ENCODE results near the gene LRRC71.
"Not testable (repeated sequence)": the region's sequence is repeated elsewhere in the genome, so short reads cannot be mapped to it uniquely, and the experiment has no call there.

The LRRC71 gene

DNA sequence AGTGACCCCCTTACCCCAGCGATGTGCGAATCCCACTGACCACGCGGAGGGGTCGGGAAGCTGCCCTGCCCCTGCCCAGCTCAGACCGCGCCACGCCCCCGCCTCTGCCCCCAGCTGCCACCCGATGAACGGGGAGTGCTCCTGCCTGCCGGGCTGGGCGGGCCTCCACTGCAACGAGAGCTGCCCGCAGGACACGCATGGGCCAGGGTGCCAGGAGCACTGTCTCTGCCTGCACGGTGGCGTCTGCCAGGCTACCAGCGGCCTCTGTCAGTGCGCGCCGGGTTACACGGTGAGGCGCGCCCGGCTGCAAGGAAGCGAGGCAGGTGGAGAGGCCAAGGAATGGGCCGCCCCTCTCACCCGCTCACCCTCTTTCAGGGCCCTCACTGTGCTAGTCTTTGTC lies 11.9 kb upstream of the LRRC71 start:
- no peak for DNase-seq

- no peak for DNase-seq
These were observed 11.5 kb upstream of the LRRC71 start for GRCh38 chr1:156908955-156909354.

DNA sequence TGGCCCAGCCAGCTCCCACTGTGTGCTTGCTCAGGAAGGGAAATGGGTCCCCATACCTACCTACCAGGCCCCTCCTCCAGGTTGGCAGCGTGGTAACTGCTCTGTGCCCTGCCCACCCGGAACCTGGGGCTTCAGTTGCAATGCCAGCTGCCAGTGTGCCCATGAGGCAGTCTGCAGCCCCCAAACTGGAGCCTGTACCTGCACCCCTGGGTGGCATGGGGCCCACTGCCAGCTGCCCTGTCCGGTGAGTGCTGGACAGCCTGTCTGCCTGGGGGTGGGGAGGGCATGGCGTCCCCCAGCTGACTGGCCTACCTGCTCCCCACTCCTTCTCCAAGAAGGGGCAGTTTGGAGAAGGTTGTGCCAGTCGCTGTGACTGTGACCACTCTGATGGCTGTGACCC lies 10.8 kb upstream of the LRRC71 start:
- no peak for DNase-seq

- peak; percentile 46 for DNase-seq
These were observed 10.1 kb upstream of the LRRC71 start for GRCh38 chr1:156910309-156910782.

GRCh38 chr1:156911577-156912298 lies 8.7 kb upstream of the LRRC71 start:
- DNase-seq, result no peak

GRCh38 chr1:156912310-156912709 lies 8.1 kb upstream of the LRRC71 start:
- DNase-seq, result no peak

DNA sequence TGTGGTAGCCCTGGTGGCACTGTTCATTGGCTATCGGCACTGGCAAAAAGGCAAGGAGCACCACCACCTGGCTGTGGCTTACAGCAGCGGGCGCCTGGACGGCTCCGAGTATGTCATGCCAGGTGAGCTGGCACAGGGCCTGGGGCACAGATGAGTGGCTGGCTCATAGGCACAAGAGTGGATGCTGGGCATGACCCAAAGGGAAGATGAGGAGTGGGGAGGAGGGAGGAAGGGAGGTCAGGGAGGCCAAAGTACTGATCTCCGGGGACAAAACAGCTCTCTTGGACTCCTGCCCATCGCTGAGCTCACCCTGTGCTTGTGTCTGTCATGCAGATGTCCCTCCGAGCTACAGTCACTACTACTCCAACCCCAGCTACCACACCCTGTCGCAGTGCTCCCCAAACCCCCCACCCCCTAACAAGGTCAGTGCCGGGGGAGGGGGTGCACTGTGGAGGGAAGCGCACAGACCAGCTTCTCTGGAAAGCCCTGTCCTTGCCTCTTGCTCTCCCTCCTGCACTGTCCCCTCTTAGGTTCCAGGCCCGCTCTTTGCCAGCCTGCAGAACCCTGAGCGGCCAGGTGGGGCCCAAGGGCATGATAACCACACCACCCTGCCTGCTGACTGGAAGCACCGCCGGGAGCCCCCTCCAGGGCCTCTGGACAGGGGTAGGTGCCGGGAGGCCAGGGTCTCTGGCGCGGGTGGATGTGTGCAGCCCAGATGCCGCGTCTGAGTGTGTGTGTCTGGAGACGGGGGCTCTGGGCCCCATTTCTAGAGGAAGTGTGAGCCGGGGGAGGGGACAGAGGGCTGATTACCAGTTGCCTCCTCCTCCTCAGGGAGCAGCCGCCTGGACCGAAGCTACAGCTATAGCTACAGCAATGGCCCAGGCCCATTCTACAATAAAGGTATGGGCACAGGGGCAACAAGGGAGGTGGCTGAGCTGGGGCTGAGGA lies 7.3 kb upstream of the LRRC71 start:
- no peak for DNase-seq

DNA sequence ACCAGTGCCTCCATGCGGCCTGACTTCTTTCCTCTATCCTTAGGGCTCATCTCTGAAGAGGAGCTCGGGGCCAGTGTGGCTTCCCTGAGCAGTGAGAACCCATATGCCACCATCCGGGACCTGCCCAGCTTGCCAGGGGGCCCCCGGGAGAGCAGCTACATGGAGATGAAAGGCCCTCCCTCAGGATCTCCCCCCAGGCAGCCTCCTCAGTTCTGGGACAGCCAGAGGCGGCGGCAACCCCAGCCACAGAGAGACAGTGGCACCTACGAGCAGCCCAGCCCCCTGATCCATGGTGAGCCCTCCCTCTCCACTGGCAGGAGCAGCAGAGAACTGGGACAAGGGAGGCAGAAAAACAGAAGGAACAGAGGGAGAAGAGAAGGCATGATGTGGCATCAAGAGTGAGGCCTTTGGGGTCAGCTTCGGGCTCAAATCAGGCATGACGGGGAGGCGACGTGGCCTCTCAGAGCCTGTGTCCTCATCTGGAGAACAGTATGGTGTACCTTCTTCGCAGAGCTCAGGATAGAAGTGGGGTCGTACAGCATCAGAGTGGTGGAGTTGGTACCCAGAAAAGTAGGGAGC lies 6.5 kb upstream of the LRRC71 start:
- DNase-seq, result no peak

GRCh38 chr1:156914440-156914856 lies 6.0 kb upstream of the LRRC71 start:
- no peak for DNase-seq

GRCh38 chr1:156921053-156921529 lies 659 bp downstream of the LRRC71 start:
- no peak for DNase-seq

- no peak for DNase-seq
These were observed 2.7 kb downstream of the LRRC71 start for GRCh38 chr1:156922986-156923669.

GRCh38 chr1:156923670-156924477 lies 3.4 kb downstream of the LRRC71 start:
- DNase-seq, result no peak

DNA sequence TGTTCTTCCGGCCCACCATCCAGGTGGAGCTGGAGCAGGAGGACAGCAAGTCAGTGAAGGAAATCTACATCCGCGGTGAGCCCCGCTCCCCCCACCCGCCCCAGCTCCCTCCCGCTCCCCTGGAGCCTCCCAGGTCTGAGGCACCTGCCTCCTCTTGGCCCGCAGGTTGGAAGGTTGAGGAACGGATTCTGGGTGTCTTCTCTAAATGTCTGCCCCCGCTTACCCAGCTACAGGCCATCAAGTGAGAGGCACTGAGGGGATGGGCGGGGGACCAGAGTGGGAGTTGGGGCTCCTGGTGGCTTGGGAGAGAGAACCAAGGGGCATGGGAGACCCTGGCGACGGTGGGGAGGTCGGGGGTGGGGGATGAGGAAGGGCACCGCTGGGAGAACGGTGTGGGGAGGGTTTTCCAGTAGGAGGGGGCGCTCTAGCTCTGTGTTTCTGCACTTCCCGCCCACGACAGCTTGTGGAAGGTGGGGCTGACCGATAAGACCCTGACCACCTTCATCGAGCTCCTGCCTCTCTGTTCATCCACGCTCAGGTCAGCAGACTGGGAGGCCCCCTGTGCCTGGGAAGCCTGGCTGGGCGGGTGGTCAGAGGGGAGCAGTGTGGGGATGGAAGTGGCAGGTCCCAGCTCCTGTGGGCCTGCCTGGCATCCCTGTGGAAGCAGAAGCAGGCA lies 4.2 kb downstream of the LRRC71 start:
- no peak for DNase-seq

DNA sequence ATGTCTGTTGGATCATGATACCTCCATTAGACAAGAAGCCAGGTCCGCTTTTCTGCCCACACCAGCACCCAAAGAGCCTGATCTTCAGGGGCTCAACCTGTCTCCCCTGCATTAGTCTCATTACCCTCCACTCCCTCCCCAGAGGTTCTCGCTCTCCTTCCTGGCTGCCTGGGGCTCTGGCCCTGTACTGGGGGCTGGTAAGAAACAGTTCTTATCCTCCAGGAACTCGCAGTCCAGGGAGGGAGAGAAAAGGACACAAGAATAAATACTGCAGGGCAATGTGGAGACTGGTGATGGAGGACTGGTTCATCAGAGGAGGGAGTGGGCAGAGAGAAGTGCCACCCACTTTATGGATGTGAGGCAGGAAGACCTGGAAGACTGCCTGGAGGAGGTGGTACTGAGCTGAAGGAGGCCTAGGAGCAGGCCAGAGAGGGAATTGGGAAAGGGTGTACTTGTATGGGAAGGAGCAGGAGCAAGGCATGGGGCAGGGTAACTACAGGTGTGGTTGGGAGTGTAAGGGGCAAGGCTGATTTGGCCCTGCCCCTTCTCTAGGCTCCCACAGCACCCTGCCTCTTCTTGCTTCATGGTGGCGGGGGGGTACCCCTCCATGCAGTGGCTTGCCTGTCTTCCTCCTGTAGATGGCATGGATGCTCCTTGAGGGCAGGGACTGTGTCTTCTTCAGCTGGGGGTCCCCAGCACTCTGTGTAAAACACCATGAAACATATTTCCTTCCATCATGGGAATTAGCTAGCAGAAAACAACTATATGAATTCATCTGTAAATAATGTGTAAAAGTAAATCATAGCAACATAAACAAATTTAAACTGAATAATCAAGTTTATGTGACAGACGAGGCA lies 5.0 kb downstream of the LRRC71 start:
- DNase-seq, result no peak

GRCh38 chr1:156926175-156926574 lies 5.7 kb downstream of the LRRC71 start:
- peak; percentile 67 for DNase-seq

DNA sequence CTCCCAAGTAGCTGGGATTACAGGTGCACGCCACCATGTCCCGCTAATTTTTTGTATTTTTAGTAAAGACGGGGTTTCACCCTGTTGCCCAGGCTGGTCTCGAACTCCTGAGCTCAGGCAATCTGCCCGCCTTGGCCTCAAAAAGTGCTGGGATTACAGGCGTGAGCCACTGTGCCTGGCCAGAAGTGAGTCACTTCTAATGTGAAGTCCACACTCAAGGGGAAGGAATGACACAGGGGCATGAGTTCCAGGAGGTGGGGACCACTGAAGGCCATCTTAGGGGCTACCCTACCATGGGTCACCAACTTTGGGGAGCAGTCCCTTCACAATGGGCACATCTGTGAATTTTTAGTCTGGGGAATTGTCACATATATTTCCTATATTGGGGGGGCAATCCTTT lies 6.3 kb downstream of the LRRC71 start:
- DNase-seq, result not testable (repeated sequence)

- DNase-seq, result peak; percentile 71
These were observed 7.0 kb downstream of the LRRC71 start for GRCh38 chr1:156927215-156928042.

DNA sequence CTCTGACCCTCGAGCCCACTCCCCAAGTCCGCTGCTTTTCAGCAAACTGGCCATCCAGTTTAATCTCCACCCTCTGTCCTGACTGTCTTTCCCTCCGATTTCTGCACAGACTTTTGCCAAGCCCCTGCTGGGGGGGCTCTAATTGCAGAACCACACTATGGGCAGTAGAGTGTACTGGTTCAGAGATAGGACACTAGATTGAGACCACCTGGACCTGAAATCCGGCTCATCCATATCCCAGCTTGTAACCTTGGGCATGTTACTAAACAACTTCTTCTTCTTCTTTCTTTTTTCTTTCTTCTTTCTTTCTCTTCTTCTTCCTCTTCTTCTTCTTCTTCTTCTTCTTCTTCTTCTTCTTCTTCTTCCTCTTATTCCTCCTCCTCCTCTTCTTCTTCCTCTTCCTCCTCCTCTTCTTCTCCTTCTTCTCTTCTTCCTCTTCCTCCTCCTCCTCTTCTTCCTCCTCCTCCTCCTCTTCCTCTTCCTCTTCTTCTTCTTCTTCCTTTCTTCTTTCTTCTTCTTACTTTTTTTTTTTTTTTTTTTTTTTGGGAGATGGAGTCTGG lies 7.7 kb downstream of the LRRC71 start:
- DNase-seq, result no peak
